T-cell (primary cell): ENCODE results near the gene ANXA7. TPM values are rescaled to one million over a fixed set of nuclear protein-coding genes. Genes with fewer than 3 reads are reported as not detected.
A peak's percentile ranks its signal among the peaks of the same experiment; 100 is the strongest.

Experiments used
- ATAC-seq, 4 experiments: fragments of 200-7000 bp in 3 of 4; fragments of 150-1000 bp in 1 of 4; cut with Tn5 transposase; replicated peaks in 1 of 4; 1 replicate in 3 of 4; 2 replicates in 1 of 4; pipeline ENCODE4 v1.10.0; 2021; ENCODE audit warnings: moderate library complexity in 3 of 4, mild to moderate bottlenecking in 2 of 4, moderate number of reproducible peaks in 1 of 4
- CTCF ChIA-PET, 2 donors: fragments of 300-600 bp; sonication (Branson Sonifier 250); formaldehyde crosslinking; loops; one replicate each; lab custom pipeline; 2022; ENCODE audit warnings: antibody characterized with exemption in 2 of 2; lab: Charles Lee
- POLR2A ChIA-PET, 2 donors: fragments of 300-600 bp; sonication (Branson Sonifier 250); formaldehyde crosslinking; loops; one replicate each; lab custom pipeline; 2022; ENCODE audit warnings: antibody characterized with exemption in 2 of 2; lab: Charles Lee
- DNase-seq, 35 experiments: peaks; one replicate each; pipeline versions ENCODE4 v3.0.0 to v3.0.0-alpha.2; 2013 to 2023
- H3K27ac ChIP-seq: one replicate; pipeline ENCODE4 v1.5.1; 2013; ENCODE audit warnings: low read length
- H3K27me3 ChIP-seq, 2 experiments: replicated peaks in 1 of 2; 1 replicate in 1 of 2; 2 replicates in 1 of 2; pipeline versions ENCODE4 v1.6.1 to v1.7.0; 2013; ENCODE audit warnings: low read length in 1 of 2, mixed read lengths in 1 of 2; ENCODE audit not compliant: control insufficient read depth in 2 of 2, insufficient read depth in 2 of 2; ENCODE audit errors: extremely low read depth in 1 of 2
- H3K36me3 ChIP-seq, 2 donors: 1 replicate in 1 of 2; 2 replicates in 1 of 2; pipeline versions ENCODE4 v1.6.1 to v1.7.0; 2013; ENCODE audit warnings: low read length in 1 of 2; ENCODE audit not compliant: control insufficient read depth in 2 of 2, insufficient read depth in 1 of 2; ENCODE audit errors: extremely low read depth in 1 of 2
- H3K4me1 ChIP-seq, 2 experiments: 1 replicate in 1 of 2; 2 replicates in 1 of 2; pipeline versions ENCODE4 v1.6.1 to v1.7.0; 2013; ENCODE audit warnings: low read length in 2 of 2, mixed read lengths in 1 of 2; ENCODE audit not compliant: insufficient read depth in 2 of 2, control insufficient read depth in 1 of 2; ENCODE audit errors: extremely low read depth in 1 of 2
- H3K4me3 ChIP-seq, 2 donors: 1 replicate in 1 of 2; 2 replicates in 1 of 2; pipeline versions ENCODE4 v1.5.1 to v1.7.0; 2013; ENCODE audit warnings: mild to moderate bottlenecking in 2 of 2, low read length in 1 of 2, moderate library complexity in 1 of 2; ENCODE audit not compliant: control insufficient read depth in 1 of 2; ENCODE audit errors: extremely low read depth in 1 of 2
- H3K9me3 ChIP-seq: 2 replicates; pipeline ENCODE4 v1.7.0; 2013
- H3K27ac Mint-ChIP-seq, 2 donors: one replicate each; pipeline ENCODE4 v1.8.0; 2020 to 2021; ENCODE audit warnings: mild to moderate bottlenecking in 2 of 2, mixed read lengths in 2 of 2
- H3K27me3 Mint-ChIP-seq, 2 donors: one replicate each; pipeline ENCODE4 v1.8.0; 2021 to 2022; ENCODE audit warnings: mixed read lengths in 2 of 2
- H3K36me3 Mint-ChIP-seq: one replicate; pipeline ENCODE4 v1.8.0; 2021; ENCODE audit warnings: mixed read lengths
- H3K4me1 Mint-ChIP-seq, 3 donors: one replicate each; pipeline ENCODE4 v1.8.0; 2020 to 2022; ENCODE audit warnings: mixed read lengths in 3 of 3, mild to moderate bottlenecking in 1 of 3
- H3K4me3 Mint-ChIP-seq, 3 donors: one replicate each; pipeline ENCODE4 v1.8.0; 2020 to 2022; ENCODE audit warnings: mild to moderate bottlenecking in 3 of 3, mixed read lengths in 3 of 3, moderate library complexity in 3 of 3
- H3K9me3 Mint-ChIP-seq, 3 donors: one replicate each; pipeline ENCODE4 v1.8.0; 2020 to 2022; ENCODE audit warnings: mixed read lengths in 3 of 3
- WGBS: methylation state at CpG from one replicate; pipeline ENCODE4 v1.1.5; 2013; ENCODE audit warnings: missing lambda C conversion rate; ENCODE audit not compliant: insufficient coverage; 5-methylcytosine and 5-hydroxymethylcytosine counted together
- total RNA-seq, 35 experiments: library from RNA in 6 of 35; stranded (reverse) in 6 of 35; fragments of 120-200 nt in 1 of 35; gene quantifications; one replicate each; pipeline versions ENCODE4 v1.2.1 to v1.2.4 and lab custom pipeline; 2013 to 2026

Gene ANXA7
- total RNA-seq, 5 donors from 2014 or later (not counting 1 experiment from before 2014, with no cell fraction given), result 84.3 to 109 (median 97.6) TPM

DNA sequence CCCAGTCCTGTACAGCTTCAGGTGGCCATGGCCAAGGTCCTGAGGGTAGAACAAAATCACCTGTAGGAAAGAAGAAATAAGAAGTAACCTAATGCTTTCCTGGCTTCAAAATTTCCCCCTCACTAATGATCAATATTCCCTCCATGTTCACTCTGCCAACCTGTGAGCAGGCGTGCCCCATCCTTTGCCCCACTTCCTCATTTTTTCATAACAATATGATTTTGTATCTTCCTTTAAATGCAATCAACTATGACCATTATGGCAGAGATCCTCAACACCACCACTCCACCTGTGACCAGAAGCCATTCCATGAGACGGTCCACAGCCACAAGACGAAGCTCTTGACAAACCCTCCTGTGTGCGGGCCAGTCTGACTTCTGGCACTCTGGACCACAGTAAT lies 12.5 kb upstream of the ANXA7 start:
- whole genome bisulfite sequencing, result 100% methylated on average over 1 of the region's 4 CpGs
- ATAC-seq (no peak), DNase-seq (no peak)
- H3K4me3 ChIP-seq, result no peak overlapping the region
- H3K36me3 ChIP-seq, result peaks cover 6 to 46% of the 10 kb centered on the region in 2 donors
- Mint-ChIP-seq H3K4me3 (no peak overlapping the region), H3K4me1 (peaks cover 0 to 2% (median 0%) of the 10 kb centered on the region in 3 donors), H3K27ac (no peak overlapping the region), H3K27me3 (no peaks in the 10 kb centered on the region), H3K9me3 (no peaks in the 10 kb centered on the region), H3K36me3 (peaks cover 50% of the 10 kb centered on the region)
- H3K27ac ChIP-seq, result no peak overlapping the region
- no peaks in the 10 kb centered on the region for H3K4me1 ChIP-seq
- ChIA-PET POLR2A (no interaction called here), CTCF (no interaction called here)
- H3K9me3 ChIP-seq, result no peaks in the 10 kb centered on the region
- H3K27me3 ChIP-seq, result no peaks in the 10 kb centered on the region

DNA sequence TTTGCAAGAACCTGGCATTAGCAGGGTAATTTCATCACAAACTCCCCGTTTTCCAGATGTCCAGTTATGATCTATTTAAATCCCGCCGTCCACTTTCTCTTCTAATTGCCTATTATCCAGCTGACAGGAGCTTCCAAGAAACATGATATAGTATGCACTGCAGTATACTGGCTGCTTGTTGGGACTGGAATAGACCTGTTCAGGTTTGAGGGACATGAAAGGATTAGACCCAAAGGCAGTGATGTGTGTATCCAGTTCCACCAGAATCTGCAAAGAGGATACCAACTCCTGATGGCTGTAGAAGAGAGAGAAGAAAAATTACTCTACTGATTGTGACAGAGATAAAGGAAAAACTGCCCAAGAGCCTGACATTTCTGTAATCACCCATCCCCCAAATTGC lies 10.6 kb upstream of the ANXA7 start:
- ChIA-PET POLR2A (no interaction called here), CTCF (no interaction called here)
- Mint-ChIP-seq H3K4me3 (no peak overlapping the region), H3K27ac (no peak overlapping the region), H3K9me3 (no peaks in the 10 kb centered on the region), H3K36me3 (peaks cover 50% of the 10 kb centered on the region), H3K27me3 (no peaks in the 10 kb centered on the region), H3K4me1 (peaks cover 0 to 2% (median 0%) of the 10 kb centered on the region in 3 donors)
- Histone ChIP-seq H3K4me1 (no peaks in the 10 kb centered on the region), H3K4me3 (no peak overlapping the region), H3K36me3 (peaks cover 6 to 46% of the 10 kb centered on the region in 2 donors), H3K9me3 (no peaks in the 10 kb centered on the region), H3K27me3 (no peaks in the 10 kb centered on the region), H3K27ac (no peak overlapping the region)
- ATAC-seq (no peak), DNase-seq (no peak)
- WGBS, result 95% methylated on average over 3 of the region's 3 CpGs

DNA sequence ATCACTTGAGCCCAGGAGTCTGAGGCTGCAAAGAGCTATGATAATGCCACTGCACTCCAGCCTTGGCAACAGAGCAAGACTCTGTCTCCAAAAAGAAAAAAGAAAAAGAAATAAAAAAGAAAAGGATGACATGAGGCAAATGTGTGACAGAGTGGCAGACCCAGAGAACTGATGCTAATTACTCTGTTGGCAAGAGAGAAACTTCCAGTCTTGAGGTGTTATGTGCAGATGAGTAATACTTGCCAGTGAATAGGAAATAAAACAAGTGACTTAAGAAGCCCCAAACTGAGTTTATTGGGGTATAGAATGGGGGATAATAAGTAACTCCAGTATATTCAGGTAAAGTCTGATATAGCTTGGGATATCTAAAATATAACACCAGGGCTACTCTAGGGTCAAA lies 9.5 kb upstream of the ANXA7 start:
- POLR2A ChIA-PET, result interaction anchor here (0.6 kb wide), 2 partner anchors 92 to 1237 kb away, joined by 3 to 4 read pairs; no protein-coding TSS in a partner anchor
- peaks cover 50% of the 10 kb centered on the region for H3K36me3 Mint-ChIP-seq
- DNase-seq, result no peak

DNA sequence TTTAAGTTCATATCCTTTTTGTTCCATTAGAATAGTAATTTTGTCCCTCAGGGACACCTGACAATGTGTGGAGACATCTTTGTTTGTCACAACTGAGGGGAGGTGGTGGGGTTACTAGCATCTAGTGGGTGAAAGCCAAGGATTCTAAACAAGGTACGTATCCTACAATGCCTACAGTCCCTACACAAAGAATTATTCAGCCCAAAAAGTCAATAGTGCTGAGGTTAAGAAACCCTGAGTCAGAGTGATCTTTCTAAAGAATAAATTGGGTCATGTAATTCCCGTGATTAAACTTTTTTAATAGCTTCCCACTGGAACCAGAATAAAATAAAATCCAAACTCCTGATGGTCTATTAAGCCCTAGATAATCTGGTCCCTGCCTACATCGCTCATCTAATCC lies 2.7 kb upstream of the ANXA7 start:
- Mint-ChIP-seq H3K36me3 (no peaks in the 10 kb centered on the region), H3K4me3 (no peak overlapping the region), H3K27me3 (no peaks in the 10 kb centered on the region), H3K4me1 (peaks cover 28 to 29% (median 28%) of the 10 kb centered on the region in 3 donors), H3K9me3 (no peaks in the 10 kb centered on the region), H3K27ac (no peak overlapping the region)
- no peak for ATAC-seq
- 100% methylated on average over 1 of the region's 3 CpGs for WGBS
- Histone ChIP-seq H3K9me3 (no peaks in the 10 kb centered on the region), H3K4me3 (no peak overlapping the region), H3K4me1 (peaks cover 11 to 18% of the 10 kb centered on the region in 2 experiments), H3K27ac (no peak overlapping the region), H3K36me3 (no peaks in the 10 kb centered on the region), H3K27me3 (no peaks in the 10 kb centered on the region)
- DNase-seq, result no peak
- CTCF ChIA-PET, result no interaction called here
- POLR2A ChIA-PET, result interaction anchor here (0.6 to 1.0 kb wide), 3 partner anchors 28 to 169 kb away, joined by 4 to 8 read pairs (median 6); no protein-coding TSS in a partner anchor

More for the DNA sequence above, 9.5 kb upstream of the ANXA7 start:
- peaks cover 6 to 46% of the 10 kb centered on the region in 2 donors for H3K36me3 ChIP-seq
- H3K27me3 ChIP-seq, result no peaks in the 10 kb centered on the region
- peaks cover 0 to 2% (median 0%) of the 10 kb centered on the region in 3 donors for H3K4me1 Mint-ChIP-seq
- H3K27ac Mint-ChIP-seq, result peak overlapping the region in 1 of 2 donors; percentile 34
- no peak overlapping the region for H3K27ac ChIP-seq
- no peak for ATAC-seq
- H3K4me3 Mint-ChIP-seq, result no peak overlapping the region
- H3K27me3 Mint-ChIP-seq, result no peaks in the 10 kb centered on the region
- no peaks in the 10 kb centered on the region for H3K9me3 Mint-ChIP-seq
- no peaks in the 10 kb centered on the region for H3K4me1 ChIP-seq
- H3K9me3 ChIP-seq, result no peaks in the 10 kb centered on the region
- H3K4me3 ChIP-seq, result no peak overlapping the region
- CTCF ChIA-PET, result interaction anchor here in 1 of 2 donors (0.6 kb wide), 1 partner anchor 107 kb away, joined by 3 read pairs; no protein-coding TSS in a partner anchor

DNA sequence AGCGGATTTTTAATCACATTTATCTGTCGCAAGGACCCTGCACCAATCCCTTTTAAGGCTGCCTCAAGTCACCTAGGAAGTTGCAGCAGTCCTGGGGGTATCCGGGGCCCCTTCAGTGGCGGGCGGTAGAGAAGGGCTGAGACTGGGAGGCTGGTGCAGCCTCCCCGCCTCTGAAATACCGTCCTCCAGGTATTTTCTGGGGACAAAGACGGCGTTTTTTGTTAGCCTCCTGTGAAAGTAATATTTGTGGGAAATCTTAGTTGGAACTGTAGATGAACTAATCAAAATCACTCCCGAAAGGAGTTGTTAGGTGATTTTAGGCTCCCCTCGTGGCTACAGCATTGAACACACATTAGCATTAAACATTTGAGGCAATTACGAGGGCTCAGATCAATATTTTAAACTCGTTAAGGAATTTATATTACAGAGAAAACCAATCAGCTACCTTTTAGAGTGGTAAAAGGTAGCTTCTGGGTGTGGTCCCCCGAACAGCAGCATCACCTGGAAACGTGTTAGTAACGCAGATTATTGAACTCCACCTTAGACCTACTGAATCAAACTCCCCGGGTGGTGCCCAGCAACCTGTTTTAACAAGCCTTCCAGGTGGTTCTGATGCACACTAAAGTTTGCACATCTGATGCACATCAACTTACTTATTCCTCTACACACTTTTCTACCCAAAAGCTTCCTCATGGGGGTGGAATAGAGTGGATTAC lies 530 bp upstream of the ANXA7 start:
- no peaks in the 10 kb centered on the region for H3K9me3 Mint-ChIP-seq
- no peaks in the 10 kb centered on the region for H3K9me3 ChIP-seq
- peaks cover 46 to 48% (median 48%) of the 10 kb centered on the region in 3 donors for H3K4me1 Mint-ChIP-seq
- H3K27me3 Mint-ChIP-seq, result no peaks in the 10 kb centered on the region
- peaks cover 12 to 25% of the 10 kb centered on the region in 2 experiments for H3K4me1 ChIP-seq
- H3K27ac Mint-ChIP-seq, result peak overlapping the region; percentile 65 to 86
- H3K4me3 ChIP-seq, result peak overlapping the region; percentile 74 to 96
- H3K27me3 ChIP-seq, result no peaks in the 10 kb centered on the region
- H3K27ac ChIP-seq, result peak overlapping the region; percentile 28
- 2% methylated on average over 8 of the region's 17 CpGs for WGBS
- CTCF ChIA-PET, result no interaction called here
- peak overlapping the region; percentile 87 to 93 (median 88) for H3K4me3 Mint-ChIP-seq
- no peaks in the 10 kb centered on the region for H3K36me3 ChIP-seq
- peaks cover 9% of the 10 kb centered on the region for H3K36me3 Mint-ChIP-seq
- peak in 1 of 35 experiments; percentile 8 for DNase-seq
- peak; percentile 39 to 43 (median 41) for ATAC-seq
- POLR2A ChIA-PET, result interaction anchor here in 1 of 2 donors (1.0 kb wide), 1 partner anchor 317 kb away, joined by 3 read pairs; the partner anchor contains the start of gene P4HA1

DNA sequence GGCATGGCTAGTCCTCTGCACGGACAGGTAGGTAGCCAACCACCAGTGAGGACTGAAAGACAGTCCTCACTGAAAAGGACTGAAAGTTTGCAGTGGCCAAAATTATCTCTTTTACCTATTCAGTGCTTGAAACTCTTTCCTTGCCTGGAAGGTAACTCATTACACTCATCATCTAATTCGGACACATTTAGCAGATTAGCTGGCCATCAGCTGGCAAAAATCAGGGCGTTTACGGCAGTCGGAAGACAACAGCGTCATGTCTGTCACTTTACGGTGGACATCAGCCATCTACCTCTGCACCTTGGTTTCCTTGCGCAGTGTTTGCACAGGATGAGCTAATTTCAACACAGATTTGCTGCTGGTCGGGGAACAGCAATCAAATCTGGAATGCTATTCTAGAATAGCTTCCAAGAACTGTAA lies 740 bp downstream of the ANXA7 start:
- peaks cover 9% of the 10 kb centered on the region for H3K36me3 Mint-ChIP-seq
- H3K27me3 Mint-ChIP-seq, result no peaks in the 10 kb centered on the region
- DNase-seq (peak in 29 of 35 experiments; percentile 7 to 59 (median 28)), ATAC-seq (peak; percentile 30 to 45 (median 32))
- Histone ChIP-seq H3K27ac (peak overlapping the region; percentile 85), H3K4me1 (peaks cover 12 to 25% of the 10 kb centered on the region in 2 experiments), H3K36me3 (peaks cover 0 to under 1% of the 10 kb centered on the region in 2 donors), H3K9me3 (no peaks in the 10 kb centered on the region), H3K4me3 (peak overlapping the region; percentile 74 to 96), H3K27me3 (no peaks in the 10 kb centered on the region)
- POLR2A ChIA-PET, result interaction anchor here (0.5 to 1.1 kb wide), 3 partner anchors 14 to 744 kb away, joined by 3 to 5 read pairs (median 3); no protein-coding TSS in a partner anchor
- peaks cover 56 to 57% (median 57%) of the 10 kb centered on the region in 3 donors for H3K4me1 Mint-ChIP-seq
- peak overlapping the region; percentile 75 to 94 for H3K27ac Mint-ChIP-seq
- no peaks in the 10 kb centered on the region for H3K9me3 Mint-ChIP-seq
- H3K4me3 Mint-ChIP-seq, result peak overlapping the region; percentile 87 to 93 (median 88)
- CTCF ChIA-PET, result interaction anchor here in 1 of 2 donors (0.7 to 1.0 kb wide), 4 partner anchors 19 to 316 kb away, joined by 3 to 6 read pairs (median 4); partner anchors contain the start of genes CFAP70 and P4HA1
- WGBS, result under 1% methylated on average over 9 of the region's 9 CpGs
